GM15510 (cell line): ENCODE results near the gene LRCH1.

ENCODE experiments used
- POLR2A ChIP-seq: IDR thresholded peaks from 3 replicates; pipeline ENCODE4 v1.6.1; 2011; ENCODE audit warnings: borderline replicate concordance; ENCODE audit not compliant: insufficient read length; ENCODE audit errors: extremely low read depth

LRCH1 gene, protein sequence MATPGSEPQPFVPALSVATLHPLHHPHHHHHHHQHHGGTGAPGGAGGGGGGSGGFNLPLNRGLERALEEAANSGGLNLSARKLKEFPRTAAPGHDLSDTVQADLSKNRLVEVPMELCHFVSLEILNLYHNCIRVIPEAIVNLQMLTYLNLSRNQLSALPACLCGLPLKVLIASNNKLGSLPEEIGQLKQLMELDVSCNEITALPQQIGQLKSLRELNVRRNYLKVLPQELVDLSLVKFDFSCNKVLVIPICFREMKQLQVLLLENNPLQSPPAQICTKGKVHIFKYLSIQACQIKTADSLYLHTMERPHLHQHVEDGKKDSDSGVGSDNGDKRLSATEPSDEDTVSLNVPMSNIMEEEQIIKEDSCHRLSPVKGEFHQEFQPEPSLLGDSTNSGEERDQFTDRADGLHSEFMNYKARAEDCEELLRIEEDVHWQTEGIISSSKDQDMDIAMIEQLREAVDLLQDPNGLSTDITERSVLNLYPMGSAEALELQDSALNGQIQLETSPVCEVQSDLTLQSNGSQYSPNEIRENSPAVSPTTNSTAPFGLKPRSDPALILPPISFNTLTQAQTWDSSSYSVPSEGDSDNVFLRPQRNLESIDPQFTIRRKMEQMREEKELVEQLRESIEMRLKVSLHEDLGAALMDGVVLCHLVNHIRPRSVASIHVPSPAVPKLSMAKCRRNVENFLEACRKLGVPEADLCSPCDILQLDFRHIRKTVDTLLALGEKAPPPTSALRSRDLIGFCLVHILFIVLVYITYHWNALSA

DNA sequence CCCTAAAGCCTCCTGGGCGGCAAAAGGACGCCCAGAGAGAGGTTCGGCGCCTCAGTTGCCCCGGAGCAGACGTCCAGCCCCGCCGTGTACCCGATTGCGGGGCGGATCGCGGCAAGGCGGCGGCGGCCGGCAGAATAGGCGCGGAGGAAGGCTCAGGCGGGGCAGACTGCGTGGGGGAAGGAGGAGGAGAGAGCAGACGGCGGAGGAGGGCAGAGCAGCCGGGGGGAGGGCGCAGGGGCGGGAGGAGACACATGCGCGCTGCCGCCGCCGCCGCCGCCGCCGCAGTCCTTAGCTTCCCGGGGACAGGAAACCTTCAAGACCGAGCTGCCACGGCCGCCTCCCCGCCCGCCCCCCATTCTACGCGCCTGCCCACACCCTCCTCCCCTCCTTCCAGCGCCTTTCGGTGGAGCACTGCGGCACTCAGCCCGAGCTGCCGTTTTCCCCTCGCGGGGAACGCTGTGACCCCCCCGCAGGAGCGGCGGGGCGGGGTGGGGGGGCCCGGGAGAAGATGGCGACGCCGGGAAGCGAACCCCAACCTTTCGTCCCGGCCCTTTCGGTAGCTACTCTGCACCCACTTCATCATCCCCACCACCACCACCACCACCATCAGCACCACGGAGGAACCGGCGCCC, at the start of gene LRCH1:
Gene LRCH1 (plus strand): TSS at position 282 of the 632 bp plus-strand sequence. CDS start 227 bp downstream, at position 509.
- TF ChIP-seq POLR2A, result peak; percentile 63

DNA sequence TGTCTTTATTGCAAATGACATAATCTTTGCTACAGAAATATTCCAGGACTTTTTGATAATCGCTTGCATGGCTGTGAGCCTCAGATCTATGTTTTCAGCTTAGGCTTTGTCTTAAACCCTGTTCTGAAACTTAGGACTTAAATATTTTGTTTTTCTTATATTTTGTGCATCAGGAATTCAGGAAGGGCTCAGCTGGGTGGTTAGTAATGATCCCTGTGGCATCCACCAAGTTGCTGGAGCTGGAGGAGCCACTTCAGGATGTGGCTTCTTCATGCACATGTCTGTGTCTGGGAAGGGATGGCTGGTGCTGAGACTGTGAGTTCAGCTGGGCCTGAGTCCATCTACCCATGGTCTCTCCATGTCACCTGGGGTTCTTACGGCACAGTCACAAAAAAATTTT, 48.9 kb upstream of the LRCH1 start:
- no peak for TF ChIP-seq POLR2A

GRCh38 chr13:46507981-46508380, 45.0 kb upstream of the LRCH1 start:
- TF ChIP-seq POLR2A, result no peak

DNA sequence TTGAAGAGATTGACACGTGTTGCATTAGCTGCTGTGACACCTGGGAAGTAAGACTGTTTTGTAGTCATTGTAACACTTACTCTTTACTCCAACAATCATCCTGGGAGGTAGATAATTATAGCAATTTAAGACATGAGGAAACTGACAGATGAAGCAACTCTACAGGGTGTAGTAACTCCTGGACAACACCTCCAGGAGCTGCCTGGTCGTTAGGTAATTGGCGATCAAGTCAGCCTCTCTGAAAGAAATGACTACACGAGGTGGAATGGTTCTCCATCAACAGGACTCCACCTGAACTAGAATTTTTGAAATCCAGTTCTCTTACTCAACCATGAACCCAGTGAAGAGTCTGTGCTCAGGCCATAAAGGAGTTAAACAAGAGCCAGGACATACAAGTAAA, 43.0 kb upstream of the LRCH1 start:
- TF ChIP-seq POLR2A, result no peak

DNA sequence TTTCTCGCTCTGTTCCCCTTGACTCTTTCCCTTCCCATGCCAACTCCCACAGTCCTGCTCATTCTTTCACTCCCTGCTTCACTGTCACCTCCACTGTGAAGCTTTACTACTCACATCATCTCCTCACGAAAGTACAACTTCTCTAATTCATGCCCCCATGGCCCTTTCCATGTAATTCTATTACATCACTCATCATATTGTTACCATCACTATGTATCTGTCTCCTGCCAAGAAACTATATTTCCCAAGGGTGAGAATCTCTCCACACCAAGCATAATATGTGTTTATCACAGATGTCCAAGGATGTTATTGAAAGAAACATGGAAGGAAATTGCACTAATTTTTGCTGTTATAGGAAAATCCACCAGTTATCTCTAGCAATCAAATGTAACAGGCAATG, 37.2 kb upstream of the LRCH1 start:
- no peak for TF ChIP-seq POLR2A

DNA sequence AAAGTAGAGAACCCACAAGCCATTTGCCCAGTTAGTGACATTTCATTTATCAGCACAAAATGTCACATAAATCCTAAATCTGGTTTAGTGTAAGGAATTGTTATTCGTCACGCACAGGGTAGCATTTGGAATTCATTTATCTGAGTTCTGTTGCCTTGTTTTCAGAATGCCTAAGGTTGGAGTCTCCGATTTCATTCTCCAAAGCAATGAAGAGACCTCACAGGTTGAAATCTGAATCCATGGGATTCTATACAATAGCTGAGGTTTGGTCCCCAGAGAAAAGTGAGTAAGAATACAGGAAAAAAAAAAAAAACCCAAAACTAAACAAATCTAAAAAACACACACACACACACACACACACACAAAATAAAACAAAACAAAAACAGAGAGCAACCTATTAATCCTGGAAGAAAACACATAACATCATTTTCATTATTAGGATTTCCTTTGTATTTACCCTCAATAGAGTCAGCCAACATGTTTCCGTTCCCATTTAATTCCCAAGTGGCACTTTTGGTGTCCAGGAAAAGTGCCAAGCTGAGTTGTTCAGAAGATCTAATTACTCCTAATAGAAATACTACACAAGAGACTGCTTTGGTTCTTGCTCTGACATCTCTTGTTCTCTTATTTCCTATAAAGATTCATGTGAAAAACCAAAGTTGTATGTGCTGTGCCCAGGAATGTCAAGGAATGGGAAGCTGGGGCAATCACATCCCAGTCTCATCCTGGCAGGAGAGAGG, 36.2 kb upstream of the LRCH1 start:
- no peak for TF ChIP-seq POLR2A

DNA sequence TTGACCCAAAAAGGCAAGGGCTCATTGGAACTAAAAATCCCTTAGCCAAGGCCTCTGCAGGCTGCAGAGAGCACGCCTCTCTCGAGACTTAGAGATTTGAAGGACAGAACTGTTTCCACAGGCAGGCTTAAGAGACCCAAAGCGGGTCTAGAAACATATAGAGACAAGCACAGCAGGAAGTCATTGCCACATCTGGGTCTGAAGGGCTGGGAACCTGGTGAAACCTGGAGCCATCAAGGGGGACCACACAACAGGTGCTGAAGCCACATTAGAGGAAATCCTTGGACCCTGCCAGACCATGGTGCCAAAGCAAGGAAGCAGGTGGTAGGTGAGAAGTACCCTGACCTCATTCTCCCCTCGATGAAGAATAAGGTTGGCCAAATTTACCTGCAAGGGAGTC, 33.8 kb upstream of the LRCH1 start:
- TF ChIP-seq POLR2A, result no peak

- no peak for TF ChIP-seq POLR2A
Measured at GRCh38 chr13:46520166-46520565, 32.8 kb upstream of the LRCH1 start.

DNA sequence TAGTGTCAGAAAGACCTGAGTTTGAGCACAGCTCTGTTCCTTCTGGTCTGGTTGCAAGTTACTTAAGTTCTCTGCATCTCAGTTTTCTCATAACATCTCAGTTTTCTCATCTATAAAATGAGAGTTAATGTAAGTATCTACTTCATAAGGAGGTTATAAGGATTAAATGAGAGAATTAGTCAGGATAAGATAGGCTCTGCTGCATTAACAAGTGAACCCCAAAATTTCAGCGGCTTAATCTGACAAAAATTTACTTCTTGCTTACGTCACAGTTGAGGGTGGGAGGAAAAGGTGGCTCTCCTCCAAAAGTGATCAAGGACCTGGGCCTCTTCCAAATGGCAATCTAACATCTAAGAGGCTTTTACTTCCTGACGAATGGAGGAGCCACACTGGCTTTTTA, 31.5 kb upstream of the LRCH1 start:
- TF ChIP-seq POLR2A, result no peak

DNA sequence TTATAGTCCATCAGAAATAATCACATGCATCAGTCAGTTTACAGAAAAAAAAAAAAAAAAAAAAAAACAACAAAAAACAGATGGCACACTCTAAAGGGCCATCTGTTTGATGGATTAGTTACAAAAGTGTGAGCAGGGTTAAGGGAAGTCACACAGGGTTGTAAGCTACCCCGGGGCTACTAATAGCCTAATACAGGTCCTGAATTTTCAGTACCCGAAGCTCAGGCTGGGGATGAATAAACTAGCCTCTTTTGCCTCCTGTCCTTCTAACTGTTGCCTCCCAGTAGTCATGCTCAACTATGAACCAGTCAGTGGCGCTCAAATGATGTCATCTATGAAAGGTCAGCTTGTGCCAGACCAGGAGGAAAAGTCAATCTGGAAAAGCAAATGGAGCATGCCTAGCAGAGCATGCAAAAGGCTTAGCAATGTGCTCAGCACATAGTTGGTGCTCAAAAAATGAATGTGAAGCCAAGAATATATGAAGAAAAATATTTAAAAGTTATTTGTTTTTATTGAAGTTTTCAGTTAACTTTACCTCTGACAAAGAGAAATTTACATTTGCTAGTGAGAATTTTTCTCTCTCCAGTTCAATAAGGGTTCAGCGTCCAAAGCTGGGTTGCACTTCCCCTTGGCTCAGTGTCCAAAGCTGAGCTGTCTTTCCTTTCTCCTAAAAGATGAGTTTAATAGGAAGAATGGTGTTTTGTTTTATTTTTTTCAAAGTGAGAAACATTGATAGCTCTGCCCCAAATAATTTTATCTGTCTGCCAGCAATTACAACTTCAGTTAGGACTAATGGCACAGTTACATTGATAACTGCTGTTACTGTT, 30.8 kb upstream of the LRCH1 start:
- no peak for TF ChIP-seq POLR2A

DNA sequence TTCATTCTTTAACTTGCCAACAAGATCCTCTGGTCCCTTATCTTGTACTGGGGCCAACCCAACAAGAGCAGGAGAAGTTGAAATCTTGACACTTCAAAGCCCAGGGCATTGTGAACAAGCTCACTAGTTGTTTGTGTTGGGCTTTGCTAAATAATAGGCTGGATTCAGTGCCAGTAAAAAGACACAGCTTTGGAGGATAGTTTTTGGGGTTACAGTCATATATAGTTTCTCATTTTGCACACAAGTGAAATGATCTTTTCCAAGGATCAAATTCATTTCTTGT, 30.3 kb upstream of the LRCH1 start:
- TF ChIP-seq POLR2A, result no peak

DNA sequence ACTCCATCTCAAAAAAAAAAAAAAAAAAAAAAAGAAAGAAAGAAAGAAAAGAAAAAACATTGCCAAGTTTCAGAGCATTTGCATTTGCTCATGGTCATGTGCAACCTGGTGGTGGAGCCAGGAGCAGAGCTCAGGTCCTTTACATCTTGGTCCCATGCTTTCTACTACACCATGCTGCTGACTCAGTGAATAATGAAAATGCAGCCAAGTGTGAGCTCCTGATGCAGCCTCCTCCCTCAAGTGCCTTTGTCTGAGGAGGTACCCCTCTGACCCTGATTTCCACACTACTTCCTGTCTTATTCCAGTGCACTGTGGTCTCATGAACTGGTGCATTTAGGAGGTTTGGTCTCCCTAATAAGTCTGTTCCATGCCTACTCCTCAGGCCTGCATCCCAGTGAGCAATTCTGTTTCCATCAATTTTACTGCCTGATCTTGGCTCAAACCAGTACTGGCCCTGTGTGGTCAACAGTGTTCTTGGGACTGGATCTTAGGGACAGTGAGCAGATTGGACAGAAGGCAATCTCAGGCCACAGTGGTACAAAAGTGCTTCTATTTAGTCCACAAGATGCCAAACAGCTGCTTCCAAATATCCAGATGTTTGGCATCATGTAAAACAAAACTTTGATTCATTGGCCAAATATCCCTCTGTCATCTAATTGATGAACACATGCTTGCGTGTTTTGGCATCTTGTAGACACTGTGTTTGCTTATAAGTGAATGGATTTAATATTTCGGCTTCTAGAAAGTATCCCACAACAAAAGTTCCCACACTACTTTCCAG, 28.8 kb upstream of the LRCH1 start:
- no peak for TF ChIP-seq POLR2A

DNA sequence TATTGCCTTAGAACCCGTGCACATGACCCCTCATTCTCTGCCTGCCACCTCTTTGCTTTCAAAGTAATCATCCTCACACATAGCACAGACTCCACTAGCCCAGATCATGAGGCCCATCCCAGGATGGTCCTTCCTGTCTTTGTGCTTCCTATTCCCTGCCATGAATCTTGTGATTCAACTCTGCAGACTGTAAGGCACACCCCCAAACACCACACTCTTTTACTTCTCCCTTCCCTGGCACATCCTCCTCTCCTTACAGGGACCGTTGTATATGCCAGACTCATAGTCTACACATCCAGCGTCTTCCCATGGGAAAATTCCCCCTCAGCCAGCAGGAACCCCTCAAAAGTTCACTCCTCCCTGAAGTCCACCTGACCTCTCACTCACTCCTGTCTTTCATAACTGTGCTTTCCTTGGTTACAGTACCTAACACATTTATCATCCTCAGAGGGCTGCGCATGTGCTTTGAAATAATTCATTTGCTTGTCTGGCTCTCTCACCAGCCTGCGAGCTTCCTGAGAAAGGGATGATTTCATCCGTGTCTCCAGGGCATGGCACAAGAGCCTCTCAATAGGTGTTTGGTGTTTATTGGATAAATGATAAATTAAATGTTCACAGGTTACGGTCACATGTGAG, 26.8 kb upstream of the LRCH1 start:
- no peak for TF ChIP-seq POLR2A
